ENCODE data around the gene COX5B. TPM values are rescaled to one million over a fixed set of nuclear protein-coding genes. Genes with fewer than 3 reads are reported as not detected.

COX5B gene
- total RNA-seq, 1 experiment from 2014 or later: 346 TPM

DNA sequence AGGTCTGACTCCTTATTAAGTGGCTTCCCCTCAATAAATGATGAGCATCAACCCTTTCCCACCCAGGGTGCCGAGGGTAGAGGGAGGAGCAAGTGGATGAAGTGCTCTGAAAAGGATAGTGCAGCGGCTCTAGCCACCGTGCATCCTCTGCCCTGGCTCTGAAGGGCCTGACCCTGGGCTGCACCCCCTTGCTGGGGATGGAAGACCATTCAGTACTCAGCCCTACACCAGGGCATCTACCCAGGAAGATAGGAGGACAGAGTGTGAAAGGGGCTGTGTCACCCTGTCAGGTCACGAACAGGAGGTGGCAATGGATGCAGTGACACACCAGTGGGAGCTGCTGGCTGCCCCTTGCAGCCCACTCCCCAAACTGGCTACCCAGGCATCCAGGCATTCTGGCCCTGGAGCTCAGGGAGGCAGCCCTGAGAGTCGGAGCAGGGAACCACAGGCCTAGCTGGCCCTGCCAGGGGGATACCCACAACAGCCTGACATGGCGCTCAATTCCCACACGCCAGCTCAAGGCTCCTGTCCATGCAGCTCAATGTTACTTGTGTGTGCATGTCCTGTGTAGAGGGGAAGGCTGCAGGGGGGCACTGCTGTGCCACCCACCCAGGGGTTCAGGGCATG, 10.4 kb downstream of the COX5B start:
- DNase-seq (ENCODE audit: low spot score) (no peak), ATAC-seq (no peak)
- TF ChIP-seq, protein P1, sequence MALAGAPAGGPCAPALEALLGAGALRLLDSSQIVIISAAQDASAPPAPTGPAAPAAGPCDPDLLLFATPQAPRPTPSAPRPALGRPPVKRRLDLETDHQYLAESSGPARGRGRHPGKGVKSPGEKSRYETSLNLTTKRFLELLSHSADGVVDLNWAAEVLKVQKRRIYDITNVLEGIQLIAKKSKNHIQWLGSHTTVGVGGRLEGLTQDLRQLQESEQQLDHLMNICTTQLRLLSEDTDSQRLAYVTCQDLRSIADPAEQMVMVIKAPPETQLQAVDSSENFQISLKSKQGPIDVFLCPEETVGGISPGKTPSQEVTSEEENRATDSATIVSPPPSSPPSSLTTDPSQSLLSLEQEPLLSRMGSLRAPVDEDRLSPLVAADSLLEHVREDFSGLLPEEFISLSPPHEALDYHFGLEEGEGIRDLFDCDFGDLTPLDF (CRISPR knock-in tag; IDR thresholded peaks at IDR 0.05): no peak
- no peak for TF ChIP-seq OVOL2 (CRISPR knock-in tag; IDR thresholded peaks at IDR 0.05; ENCODE audit: borderline replicate concordance)
- Mint-ChIP-seq H3K4me1 (no peaks in the 10 kb centered on the region), H3K9me3 (peaks cover 22% of the 10 kb centered on the region), H3K4me3 (no peak overlapping the region), H3K27ac (no peak overlapping the region), H3K27me3 (ENCODE audit: low read depth) (no peaks in the 10 kb centered on the region), H3K36me3 (peaks cover 49% of the 10 kb centered on the region)
- ChIA-PET POLR2A (interaction anchor here (1.3 kb wide), 1 partner anchor 10 kb away, joined by 3 read pairs; the partner anchor contains the start of gene COX5B), CTCF (no interaction called here)

DNA sequence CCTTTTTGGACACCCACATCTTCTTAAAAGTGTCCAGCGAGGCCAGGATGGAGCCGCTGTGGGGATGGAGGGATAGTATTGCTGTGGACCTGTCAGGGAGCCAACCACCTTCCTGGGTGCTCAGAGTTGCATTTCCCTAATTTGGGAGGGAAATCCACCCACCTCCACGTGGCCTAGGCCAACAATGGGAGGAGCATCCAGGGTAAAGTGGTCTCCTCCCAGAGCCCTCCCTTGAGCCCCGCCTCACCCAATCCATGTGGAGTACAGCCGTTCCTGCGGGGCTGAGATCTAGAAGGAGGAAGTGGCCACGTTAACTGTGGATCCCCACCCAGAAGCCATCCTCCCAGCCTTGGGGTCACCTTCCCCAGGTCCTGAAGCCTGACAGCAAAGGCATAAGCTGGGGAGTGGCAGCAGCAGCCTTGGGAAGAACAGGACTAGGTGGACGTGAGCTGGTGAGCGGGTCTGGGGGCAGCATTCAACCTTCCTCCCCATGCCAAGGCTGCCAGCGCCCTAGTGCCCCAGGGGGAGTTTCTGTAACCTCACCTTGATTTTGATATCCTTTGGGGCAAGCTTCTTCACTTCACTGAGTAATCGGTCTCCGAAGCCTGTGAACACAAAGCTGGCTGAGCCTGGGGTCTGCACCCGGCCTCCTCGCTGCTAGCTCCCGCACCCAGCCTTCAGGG, 11.2 kb downstream of the COX5B start:
- peak; percentile 71 for ATAC-seq
- Mint-ChIP-seq H3K4me3 (no peak overlapping the region), H3K4me1 (peaks cover 7% of the 10 kb centered on the region), H3K9me3 (peaks cover 22% of the 10 kb centered on the region), H3K36me3 (peaks cover 51% of the 10 kb centered on the region), H3K27me3 (ENCODE audit: low read depth) (no peaks in the 10 kb centered on the region), H3K27ac (no peak overlapping the region)
- no peak for DNase-seq (ENCODE audit: low spot score)
- ChIA-PET POLR2A (interaction anchor here (1.3 kb wide), 1 partner anchor 11 kb away, joined by 3 read pairs; the partner anchor contains the start of gene COX5B), CTCF (interaction anchor here (1.0 kb wide), 1 partner anchor 67 kb away, joined by 3 read pairs; no protein-coding TSS in a partner anchor)
- TF ChIP-seq TCF7 (CRISPR knock-in tag; IDR thresholded peaks at IDR 0.05; ENCODE audit: low read depth): no peak
- no peak for TF ChIP-seq MYBL2 (CRISPR knock-in tag; IDR thresholded peaks at IDR 0.05)
- no peak for TF ChIP-seq ZNF423 (CRISPR knock-in tag; IDR thresholded peaks at IDR 0.05)
- TF ChIP-seq, protein P2, sequence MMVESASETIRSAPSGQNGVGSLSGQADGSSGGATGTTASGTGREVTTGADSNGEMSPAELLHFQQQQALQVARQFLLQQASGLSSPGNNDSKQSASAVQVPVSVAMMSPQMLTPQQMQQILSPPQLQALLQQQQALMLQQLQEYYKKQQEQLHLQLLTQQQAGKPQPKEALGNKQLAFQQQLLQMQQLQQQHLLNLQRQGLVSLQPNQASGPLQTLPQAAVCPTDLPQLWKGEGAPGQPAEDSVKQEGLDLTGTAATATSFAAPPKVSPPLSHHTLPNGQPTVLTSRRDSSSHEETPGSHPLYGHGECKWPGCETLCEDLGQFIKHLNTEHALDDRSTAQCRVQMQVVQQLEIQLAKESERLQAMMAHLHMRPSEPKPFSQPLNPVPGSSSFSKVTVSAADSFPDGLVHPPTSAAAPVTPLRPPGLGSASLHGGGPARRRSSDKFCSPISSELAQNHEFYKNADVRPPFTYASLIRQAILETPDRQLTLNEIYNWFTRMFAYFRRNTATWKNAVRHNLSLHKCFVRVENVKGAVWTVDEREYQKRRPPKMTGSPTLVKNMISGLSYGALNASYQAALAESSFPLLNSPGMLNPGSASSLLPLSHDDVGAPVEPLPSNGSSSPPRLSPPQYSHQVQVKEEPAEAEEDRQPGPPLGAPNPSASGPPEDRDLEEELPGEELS (CRISPR knock-in tag; IDR thresholded peaks at IDR 0.05): no peak
- TF ChIP-seq NFE2L1 (CRISPR knock-in tag; IDR thresholded peaks at IDR 0.05): no peak
- no peak for TF ChIP-seq FOXP1 (CRISPR knock-in tag; IDR thresholded peaks at IDR 0.05; ENCODE audit: borderline replicate concordance)
- TF ChIP-seq, protein P3, sequence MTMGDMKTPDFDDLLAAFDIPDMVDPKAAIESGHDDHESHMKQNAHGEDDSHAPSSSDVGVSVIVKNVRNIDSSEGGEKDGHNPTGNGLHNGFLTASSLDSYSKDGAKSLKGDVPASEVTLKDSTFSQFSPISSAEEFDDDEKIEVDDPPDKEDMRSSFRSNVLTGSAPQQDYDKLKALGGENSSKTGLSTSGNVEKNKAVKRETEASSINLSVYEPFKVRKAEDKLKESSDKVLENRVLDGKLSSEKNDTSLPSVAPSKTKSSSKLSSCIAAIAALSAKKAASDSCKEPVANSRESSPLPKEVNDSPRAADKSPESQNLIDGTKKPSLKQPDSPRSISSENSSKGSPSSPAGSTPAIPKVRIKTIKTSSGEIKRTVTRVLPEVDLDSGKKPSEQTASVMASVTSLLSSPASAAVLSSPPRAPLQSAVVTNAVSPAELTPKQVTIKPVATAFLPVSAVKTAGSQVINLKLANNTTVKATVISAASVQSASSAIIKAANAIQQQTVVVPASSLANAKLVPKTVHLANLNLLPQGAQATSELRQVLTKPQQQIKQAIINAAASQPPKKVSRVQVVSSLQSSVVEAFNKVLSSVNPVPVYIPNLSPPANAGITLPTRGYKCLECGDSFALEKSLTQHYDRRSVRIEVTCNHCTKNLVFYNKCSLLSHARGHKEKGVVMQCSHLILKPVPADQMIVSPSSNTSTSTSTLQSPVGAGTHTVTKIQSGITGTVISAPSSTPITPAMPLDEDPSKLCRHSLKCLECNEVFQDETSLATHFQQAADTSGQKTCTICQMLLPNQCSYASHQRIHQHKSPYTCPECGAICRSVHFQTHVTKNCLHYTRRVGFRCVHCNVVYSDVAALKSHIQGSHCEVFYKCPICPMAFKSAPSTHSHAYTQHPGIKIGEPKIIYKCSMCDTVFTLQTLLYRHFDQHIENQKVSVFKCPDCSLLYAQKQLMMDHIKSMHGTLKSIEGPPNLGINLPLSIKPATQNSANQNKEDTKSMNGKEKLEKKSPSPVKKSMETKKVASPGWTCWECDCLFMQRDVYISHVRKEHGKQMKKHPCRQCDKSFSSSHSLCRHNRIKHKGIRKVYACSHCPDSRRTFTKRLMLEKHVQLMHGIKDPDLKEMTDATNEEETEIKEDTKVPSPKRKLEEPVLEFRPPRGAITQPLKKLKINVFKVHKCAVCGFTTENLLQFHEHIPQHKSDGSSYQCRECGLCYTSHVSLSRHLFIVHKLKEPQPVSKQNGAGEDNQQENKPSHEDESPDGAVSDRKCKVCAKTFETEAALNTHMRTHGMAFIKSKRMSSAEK (CRISPR knock-in tag; IDR thresholded peaks at IDR 0.05; ENCODE audit: borderline replicate concordance): no peak
- TF ChIP-seq, protein P4, sequence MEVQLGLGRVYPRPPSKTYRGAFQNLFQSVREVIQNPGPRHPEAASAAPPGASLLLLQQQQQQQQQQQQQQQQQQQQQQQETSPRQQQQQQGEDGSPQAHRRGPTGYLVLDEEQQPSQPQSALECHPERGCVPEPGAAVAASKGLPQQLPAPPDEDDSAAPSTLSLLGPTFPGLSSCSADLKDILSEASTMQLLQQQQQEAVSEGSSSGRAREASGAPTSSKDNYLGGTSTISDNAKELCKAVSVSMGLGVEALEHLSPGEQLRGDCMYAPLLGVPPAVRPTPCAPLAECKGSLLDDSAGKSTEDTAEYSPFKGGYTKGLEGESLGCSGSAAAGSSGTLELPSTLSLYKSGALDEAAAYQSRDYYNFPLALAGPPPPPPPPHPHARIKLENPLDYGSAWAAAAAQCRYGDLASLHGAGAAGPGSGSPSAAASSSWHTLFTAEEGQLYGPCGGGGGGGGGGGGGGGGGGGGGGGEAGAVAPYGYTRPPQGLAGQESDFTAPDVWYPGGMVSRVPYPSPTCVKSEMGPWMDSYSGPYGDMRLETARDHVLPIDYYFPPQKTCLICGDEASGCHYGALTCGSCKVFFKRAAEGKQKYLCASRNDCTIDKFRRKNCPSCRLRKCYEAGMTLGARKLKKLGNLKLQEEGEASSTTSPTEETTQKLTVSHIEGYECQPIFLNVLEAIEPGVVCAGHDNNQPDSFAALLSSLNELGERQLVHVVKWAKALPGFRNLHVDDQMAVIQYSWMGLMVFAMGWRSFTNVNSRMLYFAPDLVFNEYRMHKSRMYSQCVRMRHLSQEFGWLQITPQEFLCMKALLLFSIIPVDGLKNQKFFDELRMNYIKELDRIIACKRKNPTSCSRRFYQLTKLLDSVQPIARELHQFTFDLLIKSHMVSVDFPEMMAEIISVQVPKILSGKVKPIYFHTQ (CRISPR knock-in tag; IDR thresholded peaks at IDR 0.05): no peak
- no peak for TF ChIP-seq SOX15 (CRISPR knock-in tag; IDR thresholded peaks at IDR 0.05)
- TF ChIP-seq ZNF263 (CRISPR knock-in tag; IDR thresholded peaks at IDR 0.05; ENCODE audit: low read depth): no peak
- TF ChIP-seq ZBTB21 (CRISPR knock-in tag; IDR thresholded peaks at IDR 0.05; ENCODE audit: borderline replicate concordance): no peak
- TF ChIP-seq HMGA2 (CRISPR knock-in tag; IDR thresholded peaks at IDR 0.05): no peak
- TF ChIP-seq ZNF219 (CRISPR knock-in tag; IDR thresholded peaks at IDR 0.05; ENCODE audit: borderline replicate concordance): no peak
- no peak for TF ChIP-seq KAT7 (CRISPR knock-in tag; IDR thresholded peaks at IDR 0.05; ENCODE audit: borderline replicate concordance)
- no peak for TF ChIP-seq ZNF396 (CRISPR knock-in tag; IDR thresholded peaks at IDR 0.05; ENCODE audit: borderline replicate concordance)
- no peak for TF ChIP-seq ZNF138 (CRISPR knock-in tag; conservative IDR thresholded peaks at IDR 0.05)

Measured in WTC11 (cell line).